Neural progenitor cell (in vitro differentiated cells): ENCODE data around the gene KLF16. TPM values are rescaled to one million over a fixed set of nuclear protein-coding genes. Genes with fewer than 3 reads are reported as not detected.

Source experiments
- DNase-seq: peaks from one replicate; pipeline ENCODE4 v3.0.0-alpha.2; 2016; ENCODE audit warnings: low spot score
- H2AFZ ChIP-seq: fragments of 200-600 bp; sonication (generic); replicated peaks from 2 replicates; pipeline ENCODE4 v1.6.1; 2016; ENCODE audit warnings: antibody characterized with exemption
- H3F3A ChIP-seq: fragments of 200-600 bp; sonication (generic); 2 replicates; pipeline ENCODE4 v1.6.1; 2016; ENCODE audit warnings: antibody characterized with exemption, low read depth
- H3K27ac ChIP-seq: fragments of 200-600 bp; sonication (generic); 2 replicates; pipeline ENCODE4 v1.5.1; 2016; ENCODE audit warnings: mild to moderate bottlenecking
- H3K27me3 ChIP-seq: fragments of 200-600 bp; sonication (generic); 2 replicates; pipeline ENCODE4 v1.6.1; 2016; ENCODE audit warnings: mild to moderate bottlenecking, moderate library complexity
- H3K36me3 ChIP-seq: fragments of 200-600 bp; sonication (generic); 2 replicates; pipeline ENCODE4 v1.5.1; 2016
- H3K4me1 ChIP-seq: fragments of 200-600 bp; sonication (generic); 2 replicates; pipeline ENCODE4 v1.6.1; 2016; ENCODE audit warnings: mixed run types
- H3K4me2 ChIP-seq: fragments of 200-600 bp; sonication (generic); 2 replicates; pipeline ENCODE4 v1.6.1; 2016
- H3K4me3 ChIP-seq: fragments of 200-600 bp; sonication (generic); 2 replicates; pipeline ENCODE4 v1.5.1; 2016
- H3K79me2 ChIP-seq: fragments of 200-600 bp; sonication (generic); 2 replicates; pipeline ENCODE4 v1.6.1; 2016; ENCODE audit warnings: low read depth
- H3K9ac ChIP-seq: fragments of 200-600 bp; sonication (generic); 2 replicates; pipeline ENCODE4 v1.6.1; 2016
- H3K9me3 ChIP-seq: fragments of 200-600 bp; sonication (generic); 2 replicates; pipeline ENCODE4 v1.5.1; 2016; ENCODE audit warnings: low read depth
- H4K20me1 ChIP-seq: fragments of 200-600 bp; sonication (generic); 2 replicates; pipeline ENCODE4 v1.6.1; 2016; ENCODE audit warnings: low read depth
- H3K27ac Mint-ChIP-seq: 3 replicates; pipeline ENCODE4 v1.8.0; 2021; ENCODE audit warnings: mixed read lengths
- H3K27me3 Mint-ChIP-seq: 2 replicates; pipeline ENCODE4 v1.8.0; 2022; ENCODE audit warnings: low read depth, mild to moderate bottlenecking, inconsistent platforms, moderate library complexity, mixed read lengths; ENCODE audit not compliant: insufficient read depth
- H3K36me3 Mint-ChIP-seq: 3 replicates; pipeline ENCODE4 v1.8.0; 2021; ENCODE audit warnings: mixed read lengths
- H3K4me1 Mint-ChIP-seq: 3 replicates; pipeline ENCODE4 v1.8.0; 2021; ENCODE audit warnings: mixed read lengths
- H3K4me3 Mint-ChIP-seq: 3 replicates; pipeline ENCODE4 v1.8.0; 2021; ENCODE audit warnings: mild to moderate bottlenecking, moderate library complexity, mixed read lengths
- H3K9me3 Mint-ChIP-seq: 3 replicates; pipeline ENCODE4 v1.8.0; 2020; ENCODE audit warnings: mixed read lengths
- EZH2 ChIP-seq: fragments of 200-600 bp; sonication (generic); IDR thresholded peaks from 2 replicates; pipeline ENCODE4 v1.6.1; 2017; ENCODE audit warnings: antibody characterized with exemption, mild to moderate bottlenecking, moderate library complexity
- EZH2phosphoT487 ChIP-seq: fragments of 200-600 bp; sonication (generic); IDR thresholded peaks from 2 replicates; pipeline ENCODE4 v1.6.1; 2017; ENCODE audit warnings: antibody characterized with exemption
- total RNA-seq: library from RNA; depleted of rRNA; stranded (reverse); fragments of >200 nt; gene quantifications from 2 replicates; pipeline ENCODE4 v1.2.3, GENCODE V29; 2015; ENCODE audit warnings: low replicate concordance
- TF ChIP-seq, protein P1 (sequence below): fragments of 200-600 bp; sonication (generic); IDR thresholded peaks from 2 replicates; pipeline ENCODE4 v1.5.1; 2017; ENCODE audit warnings: antibody characterized with exemption, mild to moderate bottlenecking

KLF16 gene
- total RNA-seq, 1 donor from 2014 or later: 1.0 TPM

GRCh38 chr19:1861599-1862031, 1.8 kb downstream of the KLF16 start:
- Histone ChIP-seq H3K4me2 (peak overlapping the region; percentile 76), H3F3A (peaks cover 37% of the 10 kb centered on the region), H2AFZ (no peak overlapping the region), H3K9me3 (no peaks in the 10 kb centered on the region), H3K27me3 (peaks cover 53% of the 10 kb centered on the region), H3K27ac (no peak overlapping the region), H3K36me3 (no peaks in the 10 kb centered on the region), H4K20me1 (peaks cover 59% of the 10 kb centered on the region), H3K4me3 (peak overlapping the region; percentile 68), H3K9ac (no peak overlapping the region), H3K4me1 (peaks cover 51% of the 10 kb centered on the region), H3K79me2 (peaks cover 56% of the 10 kb centered on the region)
- Mint-ChIP-seq H3K4me1 (peaks cover 33% of the 10 kb centered on the region), H3K9me3 (no peaks in the 10 kb centered on the region), H3K4me3 (peak overlapping the region; percentile 90), H3K36me3 (no peaks in the 10 kb centered on the region), H3K27me3 (peaks cover 12% of the 10 kb centered on the region), H3K27ac (no peak overlapping the region)
- TF ChIP-seq, protein P1, sequence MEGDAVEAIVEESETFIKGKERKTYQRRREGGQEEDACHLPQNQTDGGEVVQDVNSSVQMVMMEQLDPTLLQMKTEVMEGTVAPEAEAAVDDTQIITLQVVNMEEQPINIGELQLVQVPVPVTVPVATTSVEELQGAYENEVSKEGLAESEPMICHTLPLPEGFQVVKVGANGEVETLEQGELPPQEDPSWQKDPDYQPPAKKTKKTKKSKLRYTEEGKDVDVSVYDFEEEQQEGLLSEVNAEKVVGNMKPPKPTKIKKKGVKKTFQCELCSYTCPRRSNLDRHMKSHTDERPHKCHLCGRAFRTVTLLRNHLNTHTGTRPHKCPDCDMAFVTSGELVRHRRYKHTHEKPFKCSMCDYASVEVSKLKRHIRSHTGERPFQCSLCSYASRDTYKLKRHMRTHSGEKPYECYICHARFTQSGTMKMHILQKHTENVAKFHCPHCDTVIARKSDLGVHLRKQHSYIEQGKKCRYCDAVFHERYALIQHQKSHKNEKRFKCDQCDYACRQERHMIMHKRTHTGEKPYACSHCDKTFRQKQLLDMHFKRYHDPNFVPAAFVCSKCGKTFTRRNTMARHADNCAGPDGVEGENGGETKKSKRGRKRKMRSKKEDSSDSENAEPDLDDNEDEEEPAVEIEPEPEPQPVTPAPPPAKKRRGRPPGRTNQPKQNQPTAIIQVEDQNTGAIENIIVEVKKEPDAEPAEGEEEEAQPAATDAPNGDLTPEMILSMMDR: no peak
- TF ChIP-seq EZH2phosphoT487: peak; percentile 77
- peak; percentile 76 for TF ChIP-seq EZH2
- DNase-seq: no peak

- Mint-ChIP-seq H3K27me3 (peaks cover 12% of the 10 kb centered on the region), H3K4me1 (peaks cover 38% of the 10 kb centered on the region), H3K27ac (no peak overlapping the region)
Observed at GRCh38 chr19:1860821-1861598, 2.4 kb downstream of the KLF16 start.

GRCh38 chr19:1860042-1860775, 3.2 kb downstream of the KLF16 start:
- no peak for TF ChIP-seq EZH2
- no peak for TF ChIP-seq EZH2phosphoT487
- TF ChIP-seq, protein P1: no peak
- Histone ChIP-seq H3K9me3 (no peaks in the 10 kb centered on the region), H3F3A (peaks cover 49% of the 10 kb centered on the region), H3K27me3 (peaks cover 55% of the 10 kb centered on the region), H3K4me1 (peaks cover 63% of the 10 kb centered on the region), H4K20me1 (peaks cover 72% of the 10 kb centered on the region), H3K4me2 (peak overlapping the region; percentile 76), H3K9ac (no peak overlapping the region), H3K79me2 (peaks cover 63% of the 10 kb centered on the region), H2AFZ (no peak overlapping the region), H3K27ac (no peak overlapping the region), H3K36me3 (no peaks in the 10 kb centered on the region), H3K4me3 (peak overlapping the region; percentile 35)
- peak; percentile 86 for DNase-seq
- H3K36me3 Mint-ChIP-seq: no peaks in the 10 kb centered on the region
- peak overlapping the region; percentile 75 for H3K4me3 Mint-ChIP-seq
- no peak overlapping the region for H3K27ac Mint-ChIP-seq
- H3K4me1 Mint-ChIP-seq: peaks cover 35% of the 10 kb centered on the region
- H3K9me3 Mint-ChIP-seq: no peaks in the 10 kb centered on the region
- peaks cover 14% of the 10 kb centered on the region for H3K27me3 Mint-ChIP-seq

More at GRCh38 chr19:1860821-1861598, 2.4 kb downstream of the KLF16 start:
- TF ChIP-seq EZH2 (peak; percentile 2), EZH2phosphoT487 (no peak)
- H3K4me3 Mint-ChIP-seq: peak overlapping the region; percentile 90
- H3K36me3 Mint-ChIP-seq: no peaks in the 10 kb centered on the region
- H3K4me3 ChIP-seq: peak overlapping the region; percentile 68
- H3K27me3 ChIP-seq: peaks cover 55% of the 10 kb centered on the region
- peak overlapping the region; percentile 76 for H3K4me2 ChIP-seq
- no peak for DNase-seq
- no peak overlapping the region for H3K27ac ChIP-seq
- peaks cover 62% of the 10 kb centered on the region for H3K79me2 ChIP-seq
- H2AFZ ChIP-seq: no peak overlapping the region
- no peak overlapping the region for H3K9ac ChIP-seq
- no peaks in the 10 kb centered on the region for H3K9me3 ChIP-seq
- H3K4me1 ChIP-seq: peaks cover 57% of the 10 kb centered on the region
- H3F3A ChIP-seq: peaks cover 43% of the 10 kb centered on the region
- H3K36me3 ChIP-seq: no peaks in the 10 kb centered on the region
- H4K20me1 ChIP-seq: peaks cover 65% of the 10 kb centered on the region
- no peaks in the 10 kb centered on the region for H3K9me3 Mint-ChIP-seq
